GM18519 (cell line): ENCODE results near the gene KLHL6.
"Not testable (repeated sequence)": the region's sequence is repeated elsewhere in the genome, so short reads cannot be mapped to it uniquely, and the experiment has no call there.

Experiments used
- ATAC-seq: cut with Tn5 transposase; IDR thresholded peaks from one replicate; pipeline ENCODE4 v1.9.1; 2021; ENCODE audit warnings: mild to moderate bottlenecking, moderate library complexity; ENCODE audit not compliant: unreplicated experiment, low FRiP score

KLHL6 gene

DNA sequence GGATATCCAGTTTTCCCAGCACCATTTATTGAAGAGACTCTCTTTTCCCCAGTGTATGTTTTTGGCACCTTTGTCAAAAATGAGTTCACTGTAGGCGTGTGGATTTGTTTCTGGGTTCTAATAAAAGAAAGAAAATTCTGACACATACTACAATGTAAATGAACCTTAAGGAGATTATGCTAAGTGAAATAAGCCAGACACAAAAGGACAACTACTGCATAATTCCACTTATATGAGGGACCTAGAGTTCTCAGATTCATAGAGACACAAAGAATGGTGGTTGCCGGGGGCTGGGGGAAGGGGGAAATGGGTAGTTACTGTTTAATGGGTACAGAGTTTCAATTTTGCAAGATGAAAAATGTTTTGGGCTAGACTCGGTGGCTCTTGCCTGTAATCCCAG lies 14.7 kb upstream of the KLHL6 start:
- not testable (repeated sequence) for ATAC-seq

DNA sequence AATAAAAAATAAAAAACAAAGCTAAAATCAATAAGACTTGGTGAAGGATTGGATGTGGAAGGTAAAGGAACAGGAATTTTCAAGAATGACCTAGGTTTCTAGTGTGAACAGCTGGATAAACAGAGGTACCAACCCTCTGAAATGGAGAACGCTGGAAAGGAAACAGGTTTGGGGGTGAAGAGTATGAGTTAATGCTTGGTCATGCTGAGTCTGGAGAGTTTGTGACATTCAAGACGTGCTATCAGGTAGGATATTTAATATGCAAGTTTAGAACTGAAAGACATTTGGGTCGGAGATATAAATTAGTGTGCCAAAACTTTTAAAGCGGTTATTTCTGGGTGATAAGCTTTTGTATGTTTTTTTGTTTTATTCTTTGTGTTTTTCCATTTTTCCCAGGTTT lies 11.4 kb upstream of the KLHL6 start:
- ATAC-seq = no peak

DNA sequence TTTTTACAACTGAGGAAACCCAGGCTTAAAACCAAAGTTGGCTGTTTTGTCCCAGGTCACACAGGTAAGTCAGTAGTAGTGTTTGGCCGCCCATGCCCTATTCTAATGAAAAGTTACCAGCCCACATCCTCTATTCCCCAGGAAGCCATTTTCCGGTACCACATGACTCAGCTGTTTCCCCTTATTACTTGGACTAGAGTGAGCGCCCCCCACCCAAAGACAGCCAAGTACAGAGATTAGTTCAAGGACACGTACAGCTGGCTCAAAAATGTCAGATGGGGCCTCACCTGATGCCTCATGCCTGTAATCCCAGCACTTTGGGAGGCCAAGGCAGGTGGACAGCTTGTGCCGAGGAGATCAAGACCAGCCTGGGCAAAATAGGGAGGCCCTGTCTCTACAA lies 8.5 kb upstream of the KLHL6 start:
- no peak for ATAC-seq

DNA sequence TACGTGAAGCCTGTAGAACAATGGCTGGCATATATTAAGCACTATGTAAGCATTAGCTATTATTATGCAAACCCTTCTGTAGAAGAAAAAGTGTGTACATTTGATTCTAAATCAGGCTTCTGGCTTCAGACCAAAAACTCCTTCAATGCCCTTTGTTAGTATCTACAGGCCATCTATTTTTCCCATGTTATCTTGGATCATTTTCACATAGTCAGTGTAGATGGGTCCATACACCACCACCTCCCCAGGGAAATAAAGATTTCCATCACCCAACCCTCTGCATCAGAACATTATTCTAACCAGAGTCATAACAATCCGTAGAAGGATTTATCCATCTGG lies 8.0 kb upstream of the KLHL6 start:
- no peak for ATAC-seq

DNA sequence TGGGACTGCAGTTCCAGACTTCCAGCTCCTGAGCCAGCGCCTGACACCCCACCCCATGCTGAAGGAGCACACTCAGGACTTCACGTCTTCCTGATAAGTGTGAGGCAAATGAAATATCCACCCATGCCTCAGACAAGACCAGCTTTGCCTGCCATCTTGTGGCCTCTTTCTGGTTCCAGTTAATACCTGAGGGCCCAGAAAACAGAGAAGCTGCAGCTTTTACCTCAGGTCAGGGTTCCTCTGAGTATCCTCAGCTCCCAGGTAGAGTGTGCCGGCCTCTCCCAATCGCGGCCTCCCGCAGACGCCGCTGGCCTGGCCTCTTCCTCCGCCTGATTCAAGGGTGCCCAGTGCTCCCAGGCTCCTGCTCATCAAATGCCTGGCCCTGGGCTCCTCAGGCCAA lies 5.1 kb upstream of the KLHL6 start:
- ATAC-seq = no peak

DNA sequence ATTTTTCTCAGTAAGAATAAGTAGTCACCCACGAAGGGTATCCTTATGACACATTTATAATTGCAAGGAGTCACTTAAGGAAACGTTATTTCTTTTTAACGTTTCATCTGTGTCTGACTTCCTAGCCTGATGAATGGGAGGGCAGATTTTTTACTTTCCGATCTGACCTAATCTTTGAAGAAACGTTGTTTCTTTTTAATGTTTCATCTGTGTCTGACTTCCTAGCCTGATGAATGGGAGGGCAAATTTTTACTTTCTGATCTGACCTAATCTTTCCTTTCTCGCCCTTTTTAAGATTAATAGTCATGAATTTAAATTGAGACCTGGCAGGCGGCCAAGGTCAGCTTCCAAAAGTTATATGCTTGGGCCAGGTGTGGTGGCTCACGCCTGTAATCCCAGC lies 3.0 kb upstream of the KLHL6 start:
- no peak for ATAC-seq

DNA sequence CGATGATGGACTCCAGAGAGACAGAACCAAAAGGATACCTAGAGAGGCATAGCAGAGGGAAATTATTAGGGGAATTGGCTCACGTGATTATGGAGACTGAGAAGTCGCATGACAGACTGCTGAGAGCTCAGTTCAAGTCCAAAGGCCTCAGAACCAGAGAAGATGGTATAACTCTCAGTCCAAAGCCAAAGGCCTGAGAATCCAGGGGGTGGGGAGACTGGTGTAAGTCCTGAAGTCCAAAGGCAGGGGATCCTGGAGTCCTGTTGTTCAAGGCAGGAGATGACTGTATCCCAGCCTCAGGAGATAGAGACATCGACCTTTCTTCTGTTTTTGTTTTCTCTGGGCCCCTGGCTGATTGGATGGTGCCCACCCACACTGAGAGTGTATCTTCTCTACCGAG lies 1.2 kb upstream of the KLHL6 start:
- ATAC-seq = no peak

DNA sequence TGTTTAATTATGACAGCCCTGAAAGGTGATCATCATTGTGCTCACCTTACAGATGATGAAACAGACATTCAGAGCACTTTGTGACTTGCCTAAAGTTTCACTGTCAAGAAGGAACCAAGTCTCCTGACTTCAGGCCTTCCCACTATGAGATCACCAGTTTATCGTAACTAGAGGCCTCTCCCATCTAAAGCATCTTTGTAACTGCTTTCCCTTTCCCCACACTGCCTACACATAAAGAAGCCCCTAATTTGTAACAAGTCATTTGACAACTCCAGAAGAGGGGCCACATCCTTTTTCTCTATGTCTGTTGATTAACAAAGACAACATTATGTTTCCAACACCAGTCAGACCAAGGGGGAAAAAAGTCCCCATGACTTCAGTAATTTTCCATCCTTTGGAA lies 1.1 kb downstream of the KLHL6 start:
- no peak for ATAC-seq

DNA sequence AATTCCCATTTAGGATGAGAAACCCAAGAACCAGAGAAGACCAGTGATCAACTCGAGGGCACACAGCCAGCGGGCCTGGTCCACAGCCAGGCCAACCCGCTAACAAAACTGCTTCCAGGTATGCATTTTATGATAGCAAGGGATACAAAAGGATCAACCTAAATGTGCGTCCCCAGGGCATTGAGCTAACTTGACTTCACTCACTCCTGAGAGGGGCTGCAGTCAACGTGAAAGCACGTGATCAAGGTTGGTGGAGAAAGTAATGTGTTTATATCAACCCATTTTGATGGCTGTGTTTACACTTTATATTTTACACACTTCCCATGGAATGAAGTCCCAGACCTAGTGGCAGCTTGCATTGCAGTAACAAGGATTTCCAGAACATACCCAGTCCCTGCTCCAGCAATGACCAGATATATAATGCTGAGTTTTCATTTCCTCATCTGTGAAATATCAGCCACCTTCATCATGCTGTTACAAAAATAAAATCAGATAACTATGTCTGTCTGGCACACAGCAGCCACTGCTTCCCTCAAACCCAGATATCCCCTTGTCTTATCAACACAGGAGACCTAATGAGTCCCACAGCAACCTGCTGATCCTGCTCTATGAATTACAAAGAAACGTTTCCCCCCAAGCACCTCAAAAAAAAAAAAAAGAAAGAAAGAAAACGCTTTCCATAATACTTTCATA lies 2.0 kb downstream of the KLHL6 start:
- ATAC-seq = no peak

DNA sequence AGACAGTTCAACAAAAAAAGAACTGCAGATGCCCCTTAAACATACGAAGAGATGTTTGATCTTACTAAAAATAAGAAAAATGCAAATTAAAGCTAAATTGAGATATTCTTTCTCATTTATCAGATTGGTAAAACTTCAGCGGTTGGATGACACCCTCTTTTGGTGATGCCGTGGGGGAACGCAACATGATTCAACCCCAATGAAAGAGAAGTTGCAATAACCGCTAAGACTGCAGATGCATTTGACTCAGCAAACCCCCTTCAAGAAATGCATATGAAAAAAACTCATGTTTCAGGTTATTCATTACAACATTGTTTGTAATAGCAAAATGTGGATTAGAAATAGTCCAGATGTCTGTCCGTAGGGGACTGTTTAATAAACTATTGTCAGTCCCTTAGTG lies 3.6 kb downstream of the KLHL6 start:
- no peak for ATAC-seq

DNA sequence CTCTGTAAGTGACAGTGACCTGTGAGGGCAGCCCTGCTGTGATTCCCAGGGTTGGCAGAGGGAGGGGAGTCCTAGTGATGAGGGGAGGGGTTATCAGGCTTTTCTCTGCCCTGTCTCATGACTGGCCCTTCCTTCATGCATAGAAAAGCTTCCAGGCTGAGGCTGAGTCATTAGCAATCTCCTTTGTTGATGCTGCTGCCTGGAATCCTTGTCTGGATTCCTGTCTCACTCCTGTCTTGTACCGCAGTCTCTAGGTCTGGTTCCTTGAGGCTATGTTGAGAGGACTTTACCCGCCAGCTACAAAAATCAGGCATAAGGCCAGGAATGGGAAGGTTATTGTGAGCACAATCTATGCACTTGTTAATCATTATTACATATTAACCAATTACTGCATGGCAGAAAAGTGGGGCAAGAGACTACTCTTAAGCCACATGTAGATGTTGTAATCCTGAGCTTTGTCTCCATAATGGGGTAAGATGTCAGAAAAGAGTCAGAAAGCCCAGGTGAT lies 7.2 kb downstream of the KLHL6 start:
- ATAC-seq = no peak

DNA sequence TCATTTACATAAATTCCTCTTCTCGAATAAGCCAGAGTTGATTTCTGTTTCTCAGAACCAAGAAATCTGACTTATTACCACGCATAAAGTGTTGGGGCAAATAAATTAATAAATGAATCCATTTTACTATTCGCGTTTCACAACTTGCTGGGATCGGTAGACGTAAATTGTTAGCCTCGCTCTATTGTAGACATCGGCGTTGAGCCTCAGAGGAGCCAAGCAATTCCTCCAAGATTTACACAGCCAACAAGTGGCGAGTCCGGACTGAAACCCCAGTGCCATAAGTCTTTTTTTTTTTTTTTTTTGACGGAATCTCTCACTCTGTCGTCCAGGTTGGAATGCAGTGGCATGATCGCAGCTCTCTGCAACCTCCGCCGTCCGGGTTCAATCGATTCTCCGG lies 8.9 kb downstream of the KLHL6 start:
- ATAC-seq = no peak

DNA sequence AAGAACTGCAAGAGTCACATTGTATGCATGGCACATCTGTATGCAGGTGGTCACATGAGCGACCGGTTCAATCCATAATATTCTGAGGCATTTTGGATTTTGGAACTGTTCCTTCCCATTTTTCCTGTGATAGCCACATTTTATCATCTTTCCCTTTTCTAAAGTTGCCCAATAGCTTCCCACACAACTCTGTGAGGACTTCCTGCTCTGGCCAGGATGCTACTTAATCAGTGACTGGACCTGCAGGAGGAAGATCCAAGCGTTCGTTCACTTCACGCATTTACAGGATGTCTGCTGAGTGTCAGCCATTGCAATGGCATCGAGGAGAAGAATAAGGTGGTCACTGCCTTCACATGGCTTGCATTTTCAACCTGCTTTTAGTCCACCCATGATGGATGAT lies 9.8 kb downstream of the KLHL6 start:
- no peak for ATAC-seq

DNA sequence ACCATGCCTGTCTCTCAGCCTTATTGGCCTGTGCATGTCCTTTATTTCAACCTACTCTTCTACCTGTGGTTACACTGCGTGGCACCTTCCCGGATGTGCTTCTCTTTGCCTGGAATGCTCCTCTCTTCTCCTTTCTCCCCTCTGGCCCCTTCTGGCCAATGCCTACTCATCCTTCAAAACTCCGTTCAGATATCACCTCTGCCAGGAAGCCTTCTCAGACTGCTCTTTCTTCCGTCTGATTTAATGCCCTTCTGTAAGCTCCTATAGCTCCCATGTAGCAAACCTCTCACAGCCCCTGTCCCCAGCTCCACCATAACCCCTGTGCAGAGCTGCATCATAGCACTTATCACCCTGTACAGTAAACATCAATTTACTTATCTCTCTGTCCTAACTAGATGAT lies 13.2 kb downstream of the KLHL6 start:
- ATAC-seq = no peak

DNA sequence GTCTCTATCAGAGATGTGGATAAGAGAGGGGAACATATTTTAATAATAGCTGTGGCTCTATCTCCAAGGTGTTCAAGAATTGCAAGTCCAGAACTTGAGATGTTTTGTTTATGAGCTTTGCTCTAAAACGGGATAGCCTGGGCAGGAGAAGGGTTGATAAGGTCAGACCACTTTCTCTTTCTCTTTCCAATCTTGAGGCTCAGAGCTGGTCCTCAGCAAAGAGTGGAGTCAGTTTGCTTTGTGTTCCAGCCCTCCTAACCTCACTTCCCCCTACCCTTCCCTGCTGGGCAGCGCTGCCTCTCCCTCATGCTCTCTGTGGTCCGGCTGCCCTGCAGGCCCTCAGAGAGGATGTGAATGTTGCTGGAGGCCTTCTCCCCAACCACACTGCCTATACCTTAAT lies 13.8 kb downstream of the KLHL6 start:
- no peak for ATAC-seq

DNA sequence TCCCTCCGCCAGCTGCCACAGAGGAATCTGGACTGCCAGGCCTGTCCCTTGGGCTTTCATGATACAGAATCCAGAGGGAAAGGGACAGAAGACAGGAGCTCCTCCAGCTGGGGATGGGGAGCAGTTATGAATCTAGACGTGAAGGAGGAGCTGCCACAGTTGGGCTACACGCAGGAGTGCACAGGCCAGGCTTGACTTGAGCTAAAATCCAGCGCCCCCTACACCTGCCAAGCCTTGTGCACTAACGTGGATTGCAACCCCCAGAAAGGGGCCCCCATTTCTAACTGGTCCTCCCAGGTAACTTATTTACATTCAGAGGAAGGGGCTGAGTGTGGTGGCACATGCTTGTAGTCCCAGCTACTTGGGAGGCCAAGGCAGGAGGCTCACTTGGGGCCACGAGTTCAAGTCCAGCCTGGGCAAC lies 14.3 kb downstream of the KLHL6 start:
- no peak for ATAC-seq

DNA sequence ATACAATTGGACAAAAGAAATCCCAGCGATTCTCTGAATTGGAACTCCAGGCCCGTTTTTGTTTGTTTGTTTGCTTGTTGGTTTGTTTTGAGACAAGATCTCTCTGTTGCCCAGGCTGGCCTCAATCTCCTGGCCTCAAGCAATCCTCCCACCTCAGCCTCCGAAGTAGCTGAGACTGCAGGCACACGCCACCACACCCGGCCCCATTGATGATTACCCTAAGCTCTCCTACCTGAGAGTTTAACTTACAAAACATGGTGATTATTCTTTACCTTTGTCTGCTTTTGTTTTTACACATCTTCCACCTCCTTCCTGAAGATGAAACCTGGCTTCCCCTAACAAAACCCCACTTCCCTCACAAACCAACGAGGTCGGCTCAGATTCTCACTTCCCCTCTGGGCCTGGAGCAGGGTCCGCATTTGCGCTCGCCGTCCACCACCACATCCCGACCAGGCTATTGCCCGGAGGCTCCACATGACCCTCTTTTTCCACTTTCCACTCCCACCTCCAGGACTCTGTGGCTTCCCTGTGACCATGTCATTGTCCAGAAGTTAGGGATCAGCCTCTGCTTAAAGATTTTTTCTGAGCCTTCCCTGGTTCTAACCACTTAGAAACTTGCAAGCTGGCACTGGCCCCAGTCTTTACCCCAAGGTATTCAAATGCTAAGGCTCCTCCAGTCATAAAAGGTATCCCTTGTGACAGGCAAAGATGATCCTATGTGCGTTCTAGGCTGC lies 14.8 kb downstream of the KLHL6 start:
- no peak for ATAC-seq

DNA sequence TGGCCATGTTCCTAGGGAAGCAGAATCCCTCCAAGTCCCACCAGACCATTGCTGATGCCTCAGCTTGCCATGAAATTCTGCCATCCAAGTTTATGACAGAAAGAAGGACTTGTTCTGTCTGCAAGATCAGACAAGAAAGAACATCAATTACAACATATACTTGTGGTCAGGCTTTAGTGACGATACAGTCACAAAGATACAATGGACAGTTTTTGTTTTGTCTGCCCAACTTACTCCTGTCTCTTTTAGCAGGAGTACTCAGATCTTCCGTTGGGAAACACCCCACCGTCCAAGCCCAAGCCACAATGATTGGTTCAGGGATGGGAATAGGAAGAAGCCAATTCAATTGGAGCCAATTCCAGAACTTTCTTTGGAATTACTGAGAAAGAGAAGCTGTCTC lies 15.7 kb downstream of the KLHL6 start:
- no peak for ATAC-seq

DNA sequence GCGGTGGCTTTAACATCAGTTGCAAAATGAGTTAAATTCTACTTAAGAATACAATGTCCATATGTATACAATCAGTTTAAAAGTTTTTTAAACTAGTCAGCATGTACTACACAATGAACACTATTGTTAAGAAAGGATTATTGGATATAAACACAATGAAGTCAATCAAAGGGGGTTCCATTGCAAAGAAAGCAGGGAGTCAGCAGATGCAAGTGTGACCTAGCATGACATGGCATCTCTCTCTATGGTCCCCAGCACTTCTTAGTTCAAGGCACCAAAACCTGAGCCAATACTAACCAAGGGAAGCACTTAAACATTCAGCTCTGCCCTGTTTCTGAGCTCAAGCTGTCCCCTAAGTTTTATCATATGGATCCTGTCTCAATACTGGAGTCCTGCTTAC lies 17.0 kb downstream of the KLHL6 start:
- no peak for ATAC-seq

DNA sequence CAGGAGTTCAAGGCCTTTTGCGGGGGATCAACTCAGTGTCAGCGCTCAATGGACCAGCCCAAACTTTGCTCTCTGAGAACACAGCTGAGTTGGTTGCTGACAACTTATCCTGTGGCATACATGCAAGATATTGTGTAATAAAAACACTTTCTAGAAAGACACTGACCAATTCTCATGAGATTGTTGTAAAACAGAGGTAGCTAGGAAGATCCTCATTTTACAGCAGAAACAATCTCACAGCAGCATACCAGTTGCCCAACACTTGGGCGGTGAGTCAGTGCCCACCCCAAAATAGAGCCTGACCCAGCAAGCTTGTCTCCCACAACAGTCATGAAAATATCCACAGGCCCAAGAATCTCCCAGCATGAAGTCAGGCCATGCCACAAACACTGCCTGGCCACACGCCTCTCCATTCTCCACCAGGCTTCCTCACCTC lies 18.2 kb downstream of the KLHL6 start:
- ATAC-seq = no peak

DNA sequence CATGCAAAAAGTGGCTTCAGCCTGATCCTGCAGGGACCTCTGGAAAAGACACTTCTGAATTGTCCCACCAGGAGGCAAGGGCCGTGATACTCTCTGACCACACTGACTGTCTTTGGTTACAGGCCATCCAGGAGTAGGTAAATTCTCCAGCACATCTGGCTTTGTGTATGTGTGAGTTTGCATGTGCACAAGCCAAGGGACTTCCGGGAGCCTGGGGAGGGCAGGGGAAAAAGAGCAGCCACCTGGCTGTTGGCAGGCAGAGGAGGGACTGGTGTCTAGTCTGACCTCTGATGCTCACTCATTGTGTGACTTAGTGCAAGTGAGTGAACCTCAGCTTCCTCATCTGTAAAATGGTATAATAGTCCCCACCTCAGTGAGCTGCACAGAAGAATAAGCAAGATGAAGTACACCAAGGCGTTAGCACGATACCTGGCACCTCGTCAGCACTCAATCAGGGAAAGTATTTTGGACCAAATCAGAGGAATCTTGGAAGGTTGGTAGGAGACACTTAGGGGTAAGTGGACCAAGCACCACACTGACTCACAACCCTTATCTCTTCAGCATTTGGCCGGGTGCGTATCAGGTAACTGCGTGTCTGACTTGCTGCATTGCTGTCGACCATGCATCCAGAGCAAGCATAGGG lies 19.1 kb downstream of the KLHL6 start:
- ATAC-seq = peak; percentile 47

DNA sequence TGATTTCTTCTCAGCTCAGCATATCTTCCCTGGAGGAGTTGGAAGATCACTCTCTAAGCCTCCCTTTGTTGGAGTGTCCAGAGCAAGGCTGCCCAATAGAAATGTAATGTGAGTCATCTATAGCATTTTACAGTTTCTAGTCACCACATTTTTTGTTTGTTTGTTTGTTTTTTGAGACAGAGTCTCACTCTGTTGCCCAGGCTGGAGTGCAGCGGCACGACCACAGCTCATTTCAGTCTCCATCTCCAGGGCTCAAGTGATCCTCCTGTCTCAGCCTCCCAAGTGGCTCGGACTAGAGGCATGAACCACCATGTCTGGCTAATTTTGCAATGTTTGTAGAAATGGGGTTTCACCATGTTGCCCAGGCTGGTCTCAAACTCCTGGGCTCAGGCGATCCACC lies 21.3 kb downstream of the KLHL6 start:
- no peak for ATAC-seq
